Kidney (tissue), 14 donors: ENCODE results near the gene TAF4B. TPM values are rescaled to one million over a fixed set of nuclear protein-coding genes. Genes with fewer than 3 reads are reported as not detected.

Experiments
- DNase-seq, 5 donors: peaks; one replicate each; pipeline ENCODE4 v3.0.0-alpha.2; 2013 to 2020
- FAIRE-seq: peaks from 2 replicates; lab custom pipeline; 2012; peaks lifted over from hg19 to GRCh38; lab: Jason Lieb, UNC
- H3K27ac ChIP-seq, 2 donors: one replicate each; pipeline ENCODE4 v1.7.0; 2013; ENCODE audit warnings: low read depth in 2 of 2, low read length in 2 of 2, inconsistent platforms in 1 of 2
- H3K27me3 ChIP-seq: one replicate; pipeline ENCODE4 v1.7.1; 2013; ENCODE audit warnings: low read length, inconsistent platforms; ENCODE audit not compliant: control insufficient read depth, insufficient read depth
- H3K36me3 ChIP-seq, 3 donors: one replicate each; pipeline versions ENCODE4 v1.7.0 to v1.7.1; 2013; ENCODE audit warnings: low read length in 3 of 3, control low read depth in 1 of 3, inconsistent platforms in 1 of 3; ENCODE audit not compliant: insufficient read depth in 3 of 3, control insufficient read depth in 2 of 3
- H3K4me1 ChIP-seq, 3 donors: one replicate each; pipeline versions ENCODE4 v1.7.0 to v1.7.1; 2013; ENCODE audit warnings: low read length in 3 of 3, inconsistent platforms in 1 of 3, low read depth in 1 of 3; ENCODE audit not compliant: control insufficient read depth in 2 of 3, insufficient read depth in 2 of 3
- H3K4me3 ChIP-seq, 3 donors: one replicate each; pipeline versions ENCODE4 v1.7.0 to v1.8.1; 2013; ENCODE audit warnings: low read length in 3 of 3, control low read depth in 1 of 3, inconsistent platforms in 1 of 3
- H3K9ac ChIP-seq, 3 donors: one replicate each; pipeline versions ENCODE4 v1.7.0 to v1.7.1; 2013; ENCODE audit warnings: low read length in 3 of 3, control low read depth in 1 of 3, inconsistent platforms in 1 of 3
- H3K9me3 ChIP-seq, 3 donors: one replicate each; pipeline versions ENCODE4 v1.7.0 to v1.7.1; 2013; ENCODE audit warnings: low read length in 3 of 3, control low read depth in 1 of 3, inconsistent platforms in 1 of 3; ENCODE audit not compliant: control insufficient read depth in 2 of 3, insufficient read depth in 1 of 3
- CTCF ChIP-seq: IDR thresholded peaks from 3 replicates; pipeline ENCODE4 v1.5.1; 2012; ENCODE audit warnings: mild to moderate bottlenecking, moderate library complexity, borderline replicate concordance; ENCODE audit not compliant: insufficient read depth; ENCODE audit errors: extremely low read depth
- intact Hi-C: fragments of 100-400 bp; cut with DNase I; formaldehyde crosslinking; loops from one replicate; pipeline ENCODE4 v1.11.1; 2022
- polyA plus RNA-seq: library from polyadenylated mRNA; stranded (reverse); fragments of 350-450 nt; fragmentation: Illumina TruSeq; extraction: RNeasy Lipid Tissue Mini Kit (QIAGEN cat#74804); gene quantifications from one replicate; pipeline ENCODE4 v1.2.3, GENCODE V29; 2014; ENCODE audit warnings: low read depth, low replicate concordance; ENCODE audit not compliant: insufficient read depth
- total RNA-seq: library from RNA; stranded (reverse); fragmentation: NEBNext Ultra II Directional; extraction: Animal tissue kit (Norgen Biotek cat#: 25700); gene quantifications from one replicate; pipeline ENCODE4 v1.2.1, GENCODE V29; 2021
- donor health status: control.
- donor health status: control.
- donor health status: control.
- donor health status: control.
- donor health status: control.
- donor health status: DM: yes; HTN: yes; CAD: no.
- donor health status: Normal renal cell carcinoma (clear cell type).

Gene TAF4B
- total and polyA plus RNA-seq, 2 donors from 2014 or later: 1.7 to 4.9 TPM

GRCh38 chr18:26286008-26286407 is 59.8 kb downstream of the TAF4B start:
- Histone ChIP-seq H3K27ac (no peak overlapping the region), H3K9me3 (no peaks in the 10 kb centered on the region), H3K9ac (no peak overlapping the region), H3K4me3 (no peak overlapping the region), H3K4me1 (no peaks in the 10 kb centered on the region), H3K36me3 (no peaks in the 10 kb centered on the region), H3K27me3 (no peaks in the 10 kb centered on the region)
- no peak for FAIRE-seq
- intact Hi-C loops: no loop called here
- no peak for TF ChIP-seq CTCF
- DNase-seq: no peak

- Histone ChIP-seq H3K36me3 (no peaks in the 10 kb centered on the region), H3K9me3 (no peaks in the 10 kb centered on the region), H3K27me3 (no peaks in the 10 kb centered on the region), H3K4me3 (no peak overlapping the region), H3K9ac (no peak overlapping the region), H3K4me1 (no peaks in the 10 kb centered on the region), H3K27ac (no peak overlapping the region)
- FAIRE-seq (no peak), DNase-seq (no peak)
- TF ChIP-seq CTCF: no peak
- intact Hi-C loops: no loop called here
These were observed 61.4 kb downstream of the TAF4B start for GRCh38 chr18:26287644-26288043.

- Histone ChIP-seq H3K9ac (no peak overlapping the region), H3K27me3 (no peaks in the 10 kb centered on the region), H3K36me3 (no peaks in the 10 kb centered on the region), H3K4me1 (no peaks in the 10 kb centered on the region), H3K9me3 (no peaks in the 10 kb centered on the region), H3K27ac (no peak overlapping the region), H3K4me3 (no peak overlapping the region)
- intact Hi-C loops: no loop called here
- no peak for DNase-seq
- no peak for FAIRE-seq
- no peak for TF ChIP-seq CTCF
These were observed 64.1 kb downstream of the TAF4B start for GRCh38 chr18:26290385-26290784.

GRCh38 chr18:26293982-26294381 is 67.7 kb downstream of the TAF4B start:
- DNase-seq (no peak), FAIRE-seq (no peak)
- TF ChIP-seq CTCF: no peak
- H3K36me3 ChIP-seq: no peaks in the 10 kb centered on the region
- H3K9me3 ChIP-seq: no peaks in the 10 kb centered on the region
- no peaks in the 10 kb centered on the region for H3K4me1 ChIP-seq
- H3K27ac ChIP-seq: no peak overlapping the region
- H3K9ac ChIP-seq: no peak overlapping the region
- intact Hi-C loops: no loop called here
- no peak overlapping the region for H3K4me3 ChIP-seq
- H3K27me3 ChIP-seq: no peaks in the 10 kb centered on the region
